Activated naive CD8-positive, alpha-beta T cell treated with anti-CD3 and anti-CD28 coated beads, Interleukin-2, amount 10 ng/mL, durations not matched to agents 7 days and 5 days (primary cell): Measurements from ENCODE around the gene MPHOSPH6. TPM values are rescaled to one million over a fixed set of nuclear protein-coding genes. Genes with fewer than 3 reads are reported as not detected.
A peak's percentile ranks its signal among the peaks of the same experiment; 100 is the strongest.
"Not testable (repeated sequence)": the region's sequence is repeated elsewhere in the genome, so short reads cannot be mapped to it uniquely, and the experiment has no call there.

ENCODE experiments used
- ATAC-seq: fragments of 150-1000 bp; cut with Tn5 transposase; one replicate; pipeline ENCODE4 v1.10.0; 2021; ENCODE audit warnings: low read depth, moderate library complexity
- POLR2A ChIA-PET: fragments of 350-600 bp; sonication (Branson Sonifier 250); formaldehyde crosslinking; loops from one replicate; lab custom pipeline; 2021; ENCODE audit warnings: antibody characterized with exemption; lab: Charles Lee
- DNase-seq: peaks from one replicate; pipeline ENCODE4 v3.0.0; 2021
- H3K27ac Mint-ChIP-seq: one replicate; pipeline ENCODE4 v1.8.0; 2022; ENCODE audit warnings: mild to moderate bottlenecking, mixed read lengths
- H3K27me3 Mint-ChIP-seq: one replicate; pipeline ENCODE4 v1.8.0; 2022; ENCODE audit warnings: mild to moderate bottlenecking, moderate library complexity, mixed read lengths
- H3K36me3 Mint-ChIP-seq: one replicate; pipeline ENCODE4 v1.8.0; 2021; ENCODE audit warnings: mild to moderate bottlenecking, mixed read lengths
- H3K4me1 Mint-ChIP-seq: one replicate; pipeline ENCODE4 v1.8.0; 2021; ENCODE audit warnings: mixed read lengths
- H3K4me3 Mint-ChIP-seq: one replicate; pipeline ENCODE4 v1.8.0; 2022; ENCODE audit warnings: mild to moderate bottlenecking, moderate library complexity, mixed read lengths
- H3K9me3 Mint-ChIP-seq: one replicate; pipeline ENCODE4 v1.8.0; 2021; ENCODE audit warnings: mixed read lengths
- total RNA-seq, 2 experiments: library from RNA; stranded (reverse); gene quantifications; one replicate each; pipeline ENCODE4 v1.2.3, GENCODE V29; 2021

The MPHOSPH6 gene, protein sequence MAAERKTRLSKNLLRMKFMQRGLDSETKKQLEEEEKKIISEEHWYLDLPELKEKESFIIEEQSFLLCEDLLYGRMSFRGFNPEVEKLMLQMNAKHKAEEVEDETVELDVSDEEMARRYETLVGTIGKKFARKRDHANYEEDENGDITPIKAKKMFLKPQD
- 10 to 100 TPM; 25.0 to 25.6 TPM for total RNA-seq

DNA sequence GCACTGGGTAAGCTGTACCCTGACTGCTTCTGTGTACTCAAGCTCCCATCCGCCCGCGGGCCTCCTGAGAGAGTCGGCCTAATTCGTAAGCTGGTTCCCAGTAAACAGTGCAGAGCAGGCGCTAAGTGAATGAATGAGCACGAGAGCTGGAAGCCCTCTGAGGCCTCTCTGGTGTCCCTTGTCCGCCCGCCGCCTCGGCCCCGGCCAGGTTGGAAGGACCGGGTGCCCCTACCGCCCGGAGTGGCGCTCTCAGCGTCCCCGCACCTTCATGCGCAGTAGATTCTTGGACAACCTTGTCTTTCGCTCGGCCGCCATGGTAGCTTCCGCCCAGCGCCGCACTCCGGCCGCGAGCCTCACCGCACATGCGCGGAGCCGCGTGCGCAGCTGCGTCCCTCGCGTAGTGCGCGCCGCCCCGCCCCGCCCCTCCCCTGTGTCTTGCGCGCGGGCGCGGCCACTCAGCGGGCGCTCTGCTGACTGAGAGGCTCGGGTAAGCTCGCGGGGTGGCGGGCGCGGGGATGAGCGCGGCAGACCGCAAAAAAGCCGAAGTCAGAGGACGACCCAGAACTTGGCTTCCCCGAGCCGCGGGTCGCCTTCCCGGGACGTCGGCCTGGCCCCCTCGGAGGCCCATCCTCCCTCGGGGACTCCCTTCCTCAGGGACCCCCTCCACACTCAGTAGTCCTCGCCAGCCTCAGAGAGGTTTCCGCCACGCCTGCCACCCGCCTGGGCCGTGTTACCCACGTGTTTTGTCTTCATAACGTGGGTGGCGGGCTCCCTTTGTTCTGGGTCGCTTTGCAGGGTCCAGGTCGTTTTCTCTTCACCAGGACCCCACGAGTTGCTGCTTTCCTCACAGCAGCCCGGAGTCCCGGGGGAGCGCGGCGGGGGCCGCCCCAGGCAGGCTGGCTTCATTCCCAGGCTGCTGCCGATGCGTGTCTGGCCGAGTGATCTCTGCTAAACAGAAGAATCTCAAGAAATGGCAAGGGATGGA lies at the start of gene MPHOSPH6:
Gene MPHOSPH6, minus strand, starts transcription at position 364 of the 985 bp plus-strand sequence. Its CDS starts 49 bp downstream, at position 315.
- Mint-ChIP-seq H3K4me3 (peak within 1 kb of the TSS; percentile 93), H3K4me1 (peaks cover 21% of the 10 kb centered on the region), H3K36me3 (peaks cover 30% of the 10 kb centered on the region), H3K27ac (peak within 1 kb of the TSS; percentile 92), H3K9me3 (peaks cover 2% of the 10 kb centered on the region), H3K27me3 (peaks cover 34% of the 10 kb centered on the region)
- POLR2A ChIA-PET, result interaction anchor here (0.7 to 2.6 kb wide), 4 partner anchors 23 to 856 kb away, joined by 3 to 15 read pairs (median 6); partner anchors contain the start of gene GAN
- DNase-seq (peak; percentile 93), ATAC-seq (peak; percentile 97)

DNA sequence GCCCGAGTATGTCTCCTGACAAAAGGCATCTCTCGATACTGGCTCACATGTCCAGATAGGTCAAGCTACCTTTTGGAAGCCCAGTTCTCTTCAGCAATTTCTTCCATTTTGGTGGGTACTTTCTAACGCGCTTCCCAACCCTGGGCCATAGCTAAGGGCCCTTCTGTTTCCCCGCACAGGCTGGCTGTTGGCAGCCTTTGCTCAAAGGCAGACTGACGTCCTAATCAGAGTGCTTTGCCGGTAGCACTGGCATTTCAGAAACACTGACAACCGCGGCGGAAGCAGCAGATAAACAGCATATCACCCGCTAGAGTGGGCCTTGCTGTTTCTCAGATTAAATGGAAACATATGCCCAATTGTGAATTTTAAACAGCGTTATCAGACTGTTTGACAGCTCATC lies 49.3 kb upstream of the MPHOSPH6 start:
- H3K27me3 Mint-ChIP-seq, result peaks cover 33% of the 10 kb centered on the region
- no peaks in the 10 kb centered on the region for H3K9me3 Mint-ChIP-seq
- DNase-seq (no peak), ATAC-seq (no peak)
- H3K36me3 Mint-ChIP-seq, result no peaks in the 10 kb centered on the region
- no peaks in the 10 kb centered on the region for H3K4me1 Mint-ChIP-seq
- H3K27ac Mint-ChIP-seq, result no peak overlapping the region
- H3K4me3 Mint-ChIP-seq, result no peak overlapping the region
- POLR2A ChIA-PET, result no interaction called here

- H3K9me3 Mint-ChIP-seq, H3K36me3 Mint-ChIP-seq, POLR2A ChIA-PET, H3K27ac Mint-ChIP-seq, H3K4me1 Mint-ChIP-seq, H3K4me3 Mint-ChIP-seq, DNase-seq, ATAC-seq: not testable (repeated sequence)
- peaks cover 22% of the 10 kb centered on the region for H3K27me3 Mint-ChIP-seq
Measured at GRCh38 chr16:82209314-82209713, 39.3 kb upstream of the MPHOSPH6 start.

DNA sequence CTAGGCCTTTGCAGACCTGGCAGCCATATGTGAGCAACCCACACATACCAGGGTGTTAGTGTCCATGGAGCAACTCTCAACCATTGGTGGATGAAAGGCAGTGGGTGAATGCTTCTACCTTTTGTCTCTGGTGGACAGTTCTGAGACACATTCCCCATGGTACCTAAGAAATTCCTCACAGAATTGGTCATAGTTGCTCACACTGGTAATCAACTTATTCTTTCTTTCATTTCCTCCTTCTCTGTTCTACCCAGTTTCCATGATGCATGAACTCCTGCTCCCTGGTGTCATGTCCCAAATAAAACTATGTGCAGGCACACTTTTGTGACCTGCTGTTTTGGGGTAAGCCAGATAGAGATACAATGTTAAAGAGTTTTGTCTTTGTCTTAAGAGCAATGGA lies 33.2 kb upstream of the MPHOSPH6 start:
- DNase-seq, result no peak
- H3K9me3 Mint-ChIP-seq, result peaks cover 3% of the 10 kb centered on the region
- ATAC-seq, result no peak
- H3K4me3 Mint-ChIP-seq, result no peak overlapping the region
- H3K36me3 Mint-ChIP-seq, result no peaks in the 10 kb centered on the region
- H3K27ac Mint-ChIP-seq, result no peak overlapping the region
- no peaks in the 10 kb centered on the region for H3K4me1 Mint-ChIP-seq
- POLR2A ChIA-PET, result no interaction called here
- H3K27me3 Mint-ChIP-seq, result peaks cover 15% of the 10 kb centered on the region

GRCh38 chr16:82201926-82202325 lies 31.9 kb upstream of the MPHOSPH6 start:
- ATAC-seq (no peak), DNase-seq (no peak)
- POLR2A ChIA-PET, result no interaction called here
- Mint-ChIP-seq H3K36me3 (no peaks in the 10 kb centered on the region), H3K4me3 (no peak overlapping the region), H3K27me3 (peaks cover 14% of the 10 kb centered on the region), H3K4me1 (no peaks in the 10 kb centered on the region), H3K27ac (no peak overlapping the region), H3K9me3 (peaks cover 3% of the 10 kb centered on the region)

- DNase-seq, result no peak
- Mint-ChIP-seq H3K36me3 (no peaks in the 10 kb centered on the region), H3K4me3 (no peak overlapping the region), H3K4me1 (no peaks in the 10 kb centered on the region), H3K27me3 (peaks cover 9% of the 10 kb centered on the region), H3K27ac (no peak overlapping the region), H3K9me3 (peaks cover 3% of the 10 kb centered on the region)
- POLR2A ChIA-PET, result no interaction called here
- ATAC-seq, result no peak
Measured at GRCh38 chr16:82201351-82201750, 31.3 kb upstream of the MPHOSPH6 start.

DNA sequence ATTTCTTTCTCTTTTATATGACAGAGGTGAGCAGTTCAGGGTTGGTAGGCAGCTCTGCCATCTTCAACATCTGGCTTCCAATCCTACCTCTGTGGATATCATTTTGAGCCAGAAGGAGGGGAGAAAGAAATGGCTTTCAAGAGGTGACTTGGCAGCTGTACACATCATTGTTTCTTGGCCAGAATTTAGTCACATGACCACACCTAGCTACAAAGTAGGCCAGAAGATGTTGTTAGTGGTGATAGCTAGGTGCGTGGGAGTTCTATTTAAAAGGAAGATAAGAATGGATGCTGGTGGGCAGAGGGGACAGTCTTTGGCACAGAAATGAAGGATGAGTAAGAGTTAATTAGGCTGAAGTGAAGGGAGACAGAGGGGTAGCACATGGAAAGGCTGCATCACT lies 29.2 kb upstream of the MPHOSPH6 start:
- POLR2A ChIA-PET, result no interaction called here
- no peak overlapping the region for H3K4me3 Mint-ChIP-seq
- H3K27me3 Mint-ChIP-seq, result peaks cover 7% of the 10 kb centered on the region
- ATAC-seq (no peak), DNase-seq (no peak)
- no peaks in the 10 kb centered on the region for H3K9me3 Mint-ChIP-seq
- H3K36me3 Mint-ChIP-seq, result no peaks in the 10 kb centered on the region
- H3K4me1 Mint-ChIP-seq, result no peaks in the 10 kb centered on the region
- no peak overlapping the region for H3K27ac Mint-ChIP-seq

DNA sequence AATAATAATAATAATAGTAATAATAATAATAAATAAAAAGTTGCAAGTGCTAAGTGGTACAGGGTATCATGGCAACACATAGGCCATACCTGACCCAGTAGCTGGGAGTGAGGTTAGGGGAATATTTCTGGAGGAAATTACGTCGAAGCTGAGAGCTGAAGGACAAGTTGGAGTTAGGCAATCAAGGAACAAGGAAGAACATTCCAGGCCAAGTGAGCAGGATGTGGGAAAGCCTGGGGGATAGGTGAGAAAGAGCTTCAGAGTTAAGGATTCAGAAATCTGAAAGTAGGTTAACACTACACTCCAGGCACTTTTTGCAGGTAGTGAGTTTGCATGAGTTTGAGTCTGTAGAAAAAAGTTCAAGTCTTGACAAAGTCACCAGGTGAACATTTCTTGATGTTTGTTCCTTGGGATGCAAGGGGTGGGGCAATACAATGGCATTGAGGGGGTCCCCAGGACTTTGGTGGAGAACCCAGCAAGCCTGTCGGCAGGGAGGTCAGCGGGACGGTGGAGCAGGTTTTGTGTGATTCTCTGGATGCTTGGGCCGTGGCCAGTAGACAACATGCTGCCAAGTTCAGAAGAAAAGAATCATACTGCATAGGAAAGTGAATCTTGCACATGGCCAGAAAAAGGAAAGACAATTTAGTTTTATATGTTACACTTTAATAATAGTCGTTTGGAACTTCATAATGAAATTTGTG lies 27.7 kb upstream of the MPHOSPH6 start:
- ATAC-seq, result no peak
- H3K4me1 Mint-ChIP-seq, result peaks cover 7% of the 10 kb centered on the region

GRCh38 chr16:82195917-82196494 lies 26.0 kb upstream of the MPHOSPH6 start:
- no peak overlapping the region for H3K27ac Mint-ChIP-seq
- no peak for ATAC-seq
- H3K4me3 Mint-ChIP-seq, result no peak overlapping the region
- DNase-seq, result no peak
- POLR2A ChIA-PET, result no interaction called here
- H3K9me3 Mint-ChIP-seq, result peaks cover 3% of the 10 kb centered on the region
- H3K27me3 Mint-ChIP-seq, result peaks cover under 1% of the 10 kb centered on the region
- peaks cover 10% of the 10 kb centered on the region for H3K4me1 Mint-ChIP-seq
- peaks cover 5% of the 10 kb centered on the region for H3K36me3 Mint-ChIP-seq

More for the DNA sequence above, 27.7 kb upstream of the MPHOSPH6 start:
- Mint-ChIP-seq H3K27me3 (peaks cover 7% of the 10 kb centered on the region), H3K4me3 (no peak overlapping the region), H3K9me3 (peaks cover under 1% of the 10 kb centered on the region), H3K36me3 (peaks cover 3% of the 10 kb centered on the region), H3K27ac (no peak overlapping the region)
- DNase-seq, result no peak
- POLR2A ChIA-PET, result no interaction called here

DNA sequence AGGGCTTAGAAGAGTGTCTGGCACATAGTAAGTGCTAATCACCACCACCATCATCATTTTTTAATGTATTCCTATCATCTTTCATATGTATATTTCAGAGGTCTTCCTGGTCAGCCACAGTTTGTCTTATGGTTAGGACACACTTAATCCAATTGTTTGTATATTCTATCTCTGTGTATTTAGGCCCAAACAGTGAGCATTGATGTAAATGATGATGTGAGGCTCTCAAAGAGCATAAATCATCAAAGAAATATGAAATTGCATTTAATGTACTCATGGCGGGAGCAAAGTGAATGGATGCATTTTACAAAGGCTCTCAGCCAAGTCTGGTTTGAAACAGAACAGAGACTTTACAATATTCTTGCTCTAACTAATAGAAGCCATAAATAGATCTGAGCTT lies 24.1 kb upstream of the MPHOSPH6 start:
- ATAC-seq, result no peak
- peaks cover 6% of the 10 kb centered on the region for H3K27me3 Mint-ChIP-seq
- peaks cover 5% of the 10 kb centered on the region for H3K36me3 Mint-ChIP-seq
- peaks cover 10% of the 10 kb centered on the region for H3K4me1 Mint-ChIP-seq
- peaks cover 3% of the 10 kb centered on the region for H3K9me3 Mint-ChIP-seq
- H3K4me3 Mint-ChIP-seq, result no peak overlapping the region
- POLR2A ChIA-PET, result interaction anchor here (0.7 kb wide), 1 partner anchor 133 kb away, joined by 4 read pairs; no protein-coding TSS in a partner anchor
- no peak overlapping the region for H3K27ac Mint-ChIP-seq
- no peak for DNase-seq

DNA sequence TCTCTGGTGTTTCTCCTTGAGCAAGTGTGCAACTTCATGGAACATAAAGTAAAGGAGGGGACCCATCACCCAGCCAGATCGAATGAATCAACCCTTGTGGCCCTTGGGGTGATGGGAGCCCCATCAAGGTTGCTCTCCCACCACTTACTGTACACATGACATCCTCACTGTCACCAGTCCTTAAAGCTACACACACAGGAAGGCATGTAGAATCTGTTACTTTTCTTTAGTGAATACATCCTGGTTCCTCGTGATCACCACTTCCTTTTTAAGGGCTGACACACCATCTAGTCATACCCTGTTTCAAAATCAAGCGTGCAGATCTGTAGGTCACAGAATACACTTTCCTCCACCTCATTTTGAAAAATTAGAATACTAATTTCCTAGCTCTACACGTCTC lies 22.6 kb upstream of the MPHOSPH6 start:
- POLR2A ChIA-PET, result interaction anchor here (1.8 kb wide), 1 partner anchor 22 kb away, joined by 15 read pairs; the partner anchor contains the start of gene MPHOSPH6
- ATAC-seq, result peak; percentile 99
- peak overlapping the region; percentile 88 for H3K27ac Mint-ChIP-seq

DNA sequence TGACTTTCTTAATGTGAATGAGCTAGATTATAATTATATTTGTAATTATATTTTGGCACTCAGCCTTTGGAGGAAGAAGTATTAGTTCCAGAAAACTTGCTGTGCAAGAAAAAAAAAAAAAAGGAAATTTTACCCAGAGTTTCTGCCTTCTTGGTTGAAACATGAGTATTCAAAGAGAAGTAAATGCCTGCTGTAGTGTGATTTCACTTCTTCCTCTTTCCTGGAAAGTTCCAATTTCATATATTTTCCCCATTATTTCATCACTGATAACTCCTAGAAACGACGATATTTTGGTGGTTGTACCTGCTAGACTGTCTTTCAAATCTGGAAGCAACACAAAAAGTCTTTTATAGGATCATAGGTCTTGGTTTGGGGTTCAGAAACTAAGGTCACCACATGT lies 20.4 kb upstream of the MPHOSPH6 start:
- Mint-ChIP-seq H3K27me3 (peaks cover 13% of the 10 kb centered on the region), H3K27ac (no peak overlapping the region), H3K4me1 (peaks cover 16% of the 10 kb centered on the region), H3K4me3 (no peak overlapping the region), H3K9me3 (peaks cover 3% of the 10 kb centered on the region), H3K36me3 (peaks cover 5% of the 10 kb centered on the region)
- ATAC-seq (no peak), DNase-seq (no peak)
- POLR2A ChIA-PET, result no interaction called here

More for the DNA sequence above, 22.6 kb upstream of the MPHOSPH6 start:
- DNase-seq, result peak; percentile 35
- H3K9me3 Mint-ChIP-seq, result peaks cover 3% of the 10 kb centered on the region
- H3K27me3 Mint-ChIP-seq, result peaks cover 13% of the 10 kb centered on the region
- H3K36me3 Mint-ChIP-seq, result peaks cover 5% of the 10 kb centered on the region
- H3K4me1 Mint-ChIP-seq, result peaks cover 16% of the 10 kb centered on the region
- peak overlapping the region; percentile 61 for H3K4me3 Mint-ChIP-seq

DNA sequence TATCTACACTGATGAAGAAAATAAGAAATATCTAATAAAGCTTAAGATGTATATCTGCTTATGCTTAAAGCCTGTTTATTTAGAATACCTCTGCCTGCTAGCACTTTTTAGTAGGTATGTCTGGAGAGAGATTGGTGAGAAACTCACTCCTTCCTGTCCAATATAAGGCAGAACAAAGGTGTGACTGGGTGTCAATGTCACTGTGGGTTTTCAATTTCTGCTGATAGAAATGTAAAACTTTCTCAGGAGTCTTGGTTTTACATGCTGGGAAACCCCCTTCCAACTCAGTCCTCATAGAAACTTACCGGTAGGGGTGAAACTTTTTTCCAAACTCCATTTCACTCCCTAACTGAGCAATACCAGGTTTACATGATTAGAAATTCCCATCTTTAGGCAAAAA lies 17.8 kb upstream of the MPHOSPH6 start:
- DNase-seq, result no peak
- Mint-ChIP-seq H3K27me3 (peaks cover 22% of the 10 kb centered on the region), H3K27ac (no peak overlapping the region), H3K4me3 (no peak overlapping the region), H3K9me3 (peaks cover 3% of the 10 kb centered on the region), H3K4me1 (peaks cover 10% of the 10 kb centered on the region), H3K36me3 (peaks cover 3% of the 10 kb centered on the region)
- no peak for ATAC-seq
- POLR2A ChIA-PET, result no interaction called here
